A673 (cell line): ENCODE results near the gene MAST1. TPM values are rescaled to one million over a fixed set of nuclear protein-coding genes. Genes with fewer than 3 reads are reported as not detected.

ENCODE experiments used
- BruUV-seq: library from RNA; stranded (reverse); fragments of 400-500 nt; replicated peaks from 2 replicates; lab custom pipeline; 2021; lab: Mats Ljungman, UMichigan
- CTCF ChIA-PET: fragments of 300-600 bp; sonication (Branson Sonifier 250); formaldehyde crosslinking; loops from one replicate; lab custom pipeline; 2022; ENCODE audit warnings: antibody characterized with exemption; lab: Charles Lee
- POLR2A ChIA-PET: fragments of 300-600 bp; sonication (Branson Sonifier 250); formaldehyde crosslinking; loops from one replicate; lab custom pipeline; 2022; ENCODE audit warnings: antibody characterized with exemption; ENCODE audit not compliant: low non-redundant PET; lab: Charles Lee
- DNase-seq: peaks from one replicate; pipeline ENCODE4 v3.0.0-alpha.2; 2015; ENCODE audit warnings: low spot score
- H3K27ac ChIP-seq: fragments of 200-600 bp; sonication (generic); 2 replicates; pipeline ENCODE4 v1.5.1; 2016; ENCODE audit warnings: mixed run types, low read depth, mild to moderate bottlenecking, mixed read lengths, antibody characterized with exemption, low read length; ENCODE audit not compliant: poor library complexity, severe bottlenecking
- H3K27me3 ChIP-seq: fragments of 200-600 bp; sonication (generic); replicated peaks from 2 replicates; pipeline ENCODE4 v1.6.1; 2017; ENCODE audit warnings: mixed run types, low read depth, mild to moderate bottlenecking, mixed read lengths, antibody characterized with exemption, low read length; ENCODE audit not compliant: insufficient read depth, poor library complexity
- H3K36me3 ChIP-seq: fragments of 200-600 bp; sonication (generic); 2 replicates; pipeline ENCODE4 v1.6.1; 2016; ENCODE audit warnings: mixed run types, mild to moderate bottlenecking, mixed read lengths, antibody characterized with exemption, low read length; ENCODE audit not compliant: insufficient read depth, poor library complexity, severe bottlenecking
- H3K4me1 ChIP-seq: fragments of 200-600 bp; sonication (generic); 2 replicates; pipeline ENCODE4 v1.6.1; 2017; ENCODE audit warnings: mixed run types, mild to moderate bottlenecking, mixed read lengths, antibody characterized with exemption, low read length; ENCODE audit not compliant: insufficient read depth, poor library complexity, severe bottlenecking
- H3K4me3 ChIP-seq: fragments of 200-600 bp; sonication (generic); 2 replicates; pipeline ENCODE4 v1.5.1; 2016; ENCODE audit warnings: low read depth, mixed run types, mild to moderate bottlenecking, mixed read lengths, low read length; ENCODE audit not compliant: poor library complexity, severe bottlenecking
- H3K9me3 ChIP-seq: fragments of 200-600 bp; sonication (generic); 2 replicates; pipeline ENCODE4 v1.6.1; 2016; ENCODE audit warnings: mixed run types, low read depth, mild to moderate bottlenecking, mixed read lengths, antibody characterized with exemption, low read length; ENCODE audit not compliant: poor library complexity, severe bottlenecking
- EZH2 ChIP-seq: fragments of 200-600 bp; sonication (generic); IDR thresholded peaks from 2 replicates; pipeline ENCODE4 v1.6.1; 2017; ENCODE audit warnings: borderline replicate concordance, low read depth, mild to moderate bottlenecking, mixed read lengths, antibody characterized with exemption, low read length; ENCODE audit not compliant: poor library complexity, severe bottlenecking
- intact Hi-C: fragments of 100-400 bp; cut with micrococcal nuclease; formaldehyde crosslinking; loops from one replicate; pipeline ENCODE4 v1.10.0; 2022; ENCODE audit not compliant: unreplicated experiment
- total RNA-seq: library from RNA; stranded (reverse); gene quantifications from 2 replicates; pipeline ENCODE4 v1.2.3, GENCODE V29; 2021
- TF ChIP-seq, protein P1 (sequence below): fragments of 300-800, 200-600 bp; sonication (generic); conservative IDR thresholded peaks from 2 replicates; pipeline ENCODE4 v1.5.1; 2017; ENCODE audit warnings: low read depth, mild to moderate bottlenecking, antibody characterized with exemption, low read length, moderate library complexity, mixed read lengths

MAST1 gene
- total RNA-seq, 1 experiment from 2014 or later: 22.2 TPM

DNA sequence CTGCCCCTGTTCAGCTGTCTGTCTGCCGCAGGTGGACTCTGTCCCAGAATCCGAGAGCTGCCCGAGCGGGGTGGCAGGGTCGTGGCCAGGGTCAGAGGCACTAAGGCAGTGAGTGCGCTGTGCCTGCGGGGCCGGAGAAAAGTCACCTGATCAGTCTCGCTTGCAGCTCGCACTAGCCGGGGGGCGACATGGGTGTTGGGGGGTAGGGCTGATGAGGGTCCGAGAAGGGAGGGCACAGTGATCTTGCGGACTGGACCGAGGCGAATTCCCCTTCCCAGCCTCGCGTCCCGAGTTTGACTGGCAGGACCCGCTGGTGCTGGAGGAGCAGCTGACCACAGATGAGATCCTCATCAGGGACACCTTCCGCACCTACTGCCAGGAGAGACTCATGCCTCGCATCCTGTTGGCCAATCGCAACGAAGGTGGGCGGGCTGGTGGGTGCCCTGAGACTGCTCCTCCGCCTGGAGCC is 53.3 kb downstream of the MAST1 start:
- POLR2A ChIA-PET: interaction anchor here (0.9 kb wide), 1 partner anchor 21 kb away, joined by 8 read pairs; no protein-coding TSS in a partner anchor
- BruUV-seq: TSS peak; percentile 68
- Histone ChIP-seq H3K4me3 (peak overlapping the region; percentile 92), H3K36me3 (peaks cover 12% of the 10 kb centered on the region), H3K4me1 (peaks cover 4% of the 10 kb centered on the region), H3K27me3 (no peaks in the 10 kb centered on the region), H3K27ac (peak overlapping the region; percentile 92), H3K9me3 (no peaks in the 10 kb centered on the region)
- no peak for DNase-seq
- TF ChIP-seq, protein P1, sequence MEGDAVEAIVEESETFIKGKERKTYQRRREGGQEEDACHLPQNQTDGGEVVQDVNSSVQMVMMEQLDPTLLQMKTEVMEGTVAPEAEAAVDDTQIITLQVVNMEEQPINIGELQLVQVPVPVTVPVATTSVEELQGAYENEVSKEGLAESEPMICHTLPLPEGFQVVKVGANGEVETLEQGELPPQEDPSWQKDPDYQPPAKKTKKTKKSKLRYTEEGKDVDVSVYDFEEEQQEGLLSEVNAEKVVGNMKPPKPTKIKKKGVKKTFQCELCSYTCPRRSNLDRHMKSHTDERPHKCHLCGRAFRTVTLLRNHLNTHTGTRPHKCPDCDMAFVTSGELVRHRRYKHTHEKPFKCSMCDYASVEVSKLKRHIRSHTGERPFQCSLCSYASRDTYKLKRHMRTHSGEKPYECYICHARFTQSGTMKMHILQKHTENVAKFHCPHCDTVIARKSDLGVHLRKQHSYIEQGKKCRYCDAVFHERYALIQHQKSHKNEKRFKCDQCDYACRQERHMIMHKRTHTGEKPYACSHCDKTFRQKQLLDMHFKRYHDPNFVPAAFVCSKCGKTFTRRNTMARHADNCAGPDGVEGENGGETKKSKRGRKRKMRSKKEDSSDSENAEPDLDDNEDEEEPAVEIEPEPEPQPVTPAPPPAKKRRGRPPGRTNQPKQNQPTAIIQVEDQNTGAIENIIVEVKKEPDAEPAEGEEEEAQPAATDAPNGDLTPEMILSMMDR: no peak
- TF ChIP-seq EZH2: no peak
- intact Hi-C loops: no loop called here
- CTCF ChIA-PET: no interaction called here

DNA sequence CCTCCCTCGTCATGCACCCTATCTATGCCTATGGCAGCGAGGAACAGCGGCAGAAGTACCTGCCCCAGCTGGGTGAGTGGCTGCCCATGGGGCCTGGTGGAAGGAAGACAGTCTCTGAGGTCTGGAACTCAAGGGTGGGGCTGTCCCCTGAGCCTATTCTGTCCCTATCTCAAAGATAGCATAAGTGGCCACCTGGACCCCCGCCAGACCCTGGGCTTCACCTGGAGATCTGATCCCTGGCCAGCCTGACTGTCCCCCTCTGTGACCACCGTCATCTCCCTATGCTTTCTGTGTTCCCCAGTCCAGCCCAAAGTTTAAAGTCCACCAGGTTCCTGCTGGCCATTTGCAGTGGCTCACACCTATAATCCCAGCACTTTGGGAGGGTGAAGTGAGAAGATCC is 55.3 kb downstream of the MAST1 start:
- Histone ChIP-seq H3K4me1 (peaks cover 4% of the 10 kb centered on the region), H3K27me3 (no peaks in the 10 kb centered on the region), H3K36me3 (peaks cover 21% of the 10 kb centered on the region), H3K27ac (no peak overlapping the region), H3K4me3 (no peak overlapping the region), H3K9me3 (no peaks in the 10 kb centered on the region)
- ChIA-PET CTCF (no interaction called here), POLR2A (no interaction called here)
- TF ChIP-seq, protein P1: no peak
- TF ChIP-seq EZH2: no peak
- BruUV-seq: no TSS peak
- intact Hi-C loops: no loop called here
- DNase-seq: no peak

DNA sequence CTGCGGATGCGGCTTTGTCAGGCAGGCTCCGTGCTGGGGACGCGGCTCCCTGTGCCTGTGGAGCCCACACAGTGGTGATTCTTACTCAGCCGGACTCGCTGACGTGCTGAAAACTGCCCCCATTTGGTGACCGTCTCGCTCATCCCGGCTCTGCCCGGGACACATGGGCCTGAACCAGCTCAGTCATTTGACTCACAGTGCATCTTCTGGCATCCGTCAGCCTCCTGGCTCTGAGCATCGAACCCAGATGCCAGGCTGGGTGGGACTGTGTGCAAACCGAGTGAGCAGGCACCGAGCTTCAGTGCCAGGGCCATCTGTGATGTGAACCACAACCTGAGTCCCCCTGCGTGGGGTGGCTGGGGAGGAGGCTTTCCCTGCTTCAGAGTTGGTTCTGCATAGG is 58.1 kb downstream of the MAST1 start:
- H3K27me3 ChIP-seq: no peaks in the 10 kb centered on the region
- intact Hi-C loops: no loop called here
- TF ChIP-seq, protein P1: no peak
- no peak for TF ChIP-seq EZH2
- H3K4me1 ChIP-seq: no peaks in the 10 kb centered on the region
- H3K4me3 ChIP-seq: no peak overlapping the region
- ChIA-PET CTCF (no interaction called here), POLR2A (no interaction called here)
- no peaks in the 10 kb centered on the region for H3K9me3 ChIP-seq
- peaks cover 21% of the 10 kb centered on the region for H3K36me3 ChIP-seq
- no peak overlapping the region for H3K27ac ChIP-seq
- DNase-seq: no peak
- BruUV-seq: no TSS peak
